ENCODE data around the gene CLDN14. TPM values are rescaled to one million over a fixed set of nuclear protein-coding genes. Genes with fewer than 3 reads are reported as not detected.

The CLDN14 gene
- total RNA-seq, 1 donor, result not detected

- no peak for DNase-seq (ENCODE audit: low read depth)
- no peak overlapping the region for H3K4me3 ChIP-seq (ENCODE audit: low read depth, low read length)
Measured at GRCh38 chr21:36431252-36431651, 48.7 kb downstream of the CLDN14 start.

DNA sequence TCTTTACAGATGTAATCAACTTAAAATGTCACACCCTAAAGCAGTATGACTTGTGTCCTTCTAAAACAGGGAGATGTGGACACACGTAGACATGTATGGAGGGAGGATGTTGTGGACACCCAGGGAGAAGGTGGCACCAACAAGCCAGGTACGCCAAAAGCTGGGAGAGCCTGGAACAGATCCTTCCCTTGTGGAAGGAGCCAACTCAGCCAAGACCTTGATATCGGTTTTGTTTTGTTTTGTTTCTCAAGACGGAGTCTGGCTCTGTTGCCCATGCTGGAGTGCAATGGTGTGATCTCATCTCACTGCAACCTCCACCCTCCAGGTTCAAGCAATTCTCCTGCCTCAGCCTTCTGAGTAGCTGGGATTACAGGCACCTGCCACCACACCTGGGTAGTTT lies 49.1 kb downstream of the CLDN14 start:
- peak; percentile 43 for DNase-seq (ENCODE audit: low read depth)
- no peak for TF ChIP-seq CTCF (IDR thresholded peaks at IDR 0.05; ENCODE audit: insufficient read depth, low read depth, low read length)
- H3K4me3 ChIP-seq (ENCODE audit: low read depth, low read length), result peak overlapping the region; percentile 48

More at GRCh38 chr21:36431252-36431651, 48.7 kb downstream of the CLDN14 start:
- no peak for TF ChIP-seq CTCF (IDR thresholded peaks at IDR 0.05; ENCODE audit: insufficient read depth, low read depth, low read length)

- TF ChIP-seq CTCF (IDR thresholded peaks at IDR 0.05; ENCODE audit: insufficient read depth, low read depth, low read length), result peak; percentile 13
- H3K4me3 ChIP-seq (ENCODE audit: low read depth, low read length), result peak overlapping the region; percentile 48
Measured at GRCh38 chr21:36429947-36430546, 49.9 kb downstream of the CLDN14 start.

DNA sequence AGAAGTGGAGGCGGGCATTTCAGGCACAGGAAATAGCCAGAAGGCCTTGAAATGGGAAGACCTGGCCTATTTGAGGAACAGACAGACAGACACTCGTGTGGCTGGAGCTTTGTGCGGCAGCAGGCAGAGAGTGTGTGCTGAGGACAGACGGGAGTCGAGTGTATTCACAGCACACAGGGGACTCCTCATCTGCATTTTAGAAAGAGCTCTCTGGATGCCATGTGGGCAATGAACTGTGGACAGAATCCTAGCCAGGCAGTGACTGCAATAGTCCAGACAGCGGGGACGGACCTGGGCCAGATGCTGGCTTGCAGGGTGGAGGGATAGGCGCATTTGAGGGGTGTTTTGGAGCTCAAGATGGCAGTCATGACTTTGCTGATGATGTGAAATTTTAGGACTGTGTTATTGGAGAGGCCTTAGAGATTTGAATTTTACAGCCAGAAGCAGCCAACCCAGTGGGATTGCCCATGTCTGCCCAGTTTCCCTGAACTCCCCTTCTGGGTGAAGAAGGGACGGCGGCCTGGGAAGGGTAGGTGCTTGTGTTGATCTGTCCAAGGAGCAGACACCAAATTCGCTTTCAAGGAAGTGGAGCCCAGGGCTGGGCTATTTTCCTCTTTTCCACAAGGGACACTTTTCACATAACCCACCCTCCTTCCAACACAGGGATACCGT lies 51.0 kb downstream of the CLDN14 start:
- H3K4me3 ChIP-seq (ENCODE audit: low read depth, low read length), result no peak overlapping the region
- no peak for TF ChIP-seq CTCF (IDR thresholded peaks at IDR 0.05; ENCODE audit: insufficient read depth, low read depth, low read length)
- DNase-seq (ENCODE audit: low read depth), result no peak

More at GRCh38 chr21:36429947-36430546, 49.9 kb downstream of the CLDN14 start:
- DNase-seq (ENCODE audit: low read depth), result peak; percentile 99

DNA sequence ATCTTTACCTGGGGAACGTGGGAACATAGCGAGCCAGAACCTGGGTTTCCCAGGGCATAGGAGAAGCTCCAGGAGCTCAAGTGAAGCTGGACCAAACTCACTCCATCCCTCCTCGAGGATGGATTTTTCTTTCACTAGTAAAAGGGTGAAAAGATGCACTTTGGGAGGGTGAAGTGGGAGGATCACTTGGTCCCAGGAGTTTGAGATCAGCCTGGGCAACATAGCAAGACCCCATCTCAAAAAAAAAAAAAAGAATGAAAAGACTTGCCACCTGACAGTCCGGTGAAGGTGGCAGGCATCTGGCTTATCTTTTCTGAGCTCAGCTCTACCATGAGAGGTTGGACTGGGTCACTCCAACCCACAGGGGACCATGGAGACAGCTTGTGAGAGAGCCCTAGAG lies 52.4 kb downstream of the CLDN14 start:
- H3K4me3 ChIP-seq (ENCODE audit: low read depth, low read length), result no peak overlapping the region
- no peak for DNase-seq (ENCODE audit: low read depth)
- no peak for TF ChIP-seq CTCF (IDR thresholded peaks at IDR 0.05; ENCODE audit: insufficient read depth, low read depth, low read length)

GRCh38 chr21:36425286-36425685 lies 54.6 kb downstream of the CLDN14 start:
- no peak for TF ChIP-seq CTCF (IDR thresholded peaks at IDR 0.05; ENCODE audit: insufficient read depth, low read depth, low read length)
- no peak for DNase-seq (ENCODE audit: low read depth)

More at GRCh38 chr21:36425286-36425685, 54.6 kb downstream of the CLDN14 start:
- no peak overlapping the region for H3K4me3 ChIP-seq (ENCODE audit: low read depth, low read length)
